Glutamatergic neuron (in vitro differentiated cells): ENCODE measurements around the gene CCNY. TPM values are rescaled to one million over a fixed set of nuclear protein-coding genes. Genes with fewer than 3 reads are reported as not detected.

Source experiments
- DNase-seq: peaks from one replicate; pipeline ENCODE4 v3.0.0; 2022
- H3K27ac Mint-ChIP-seq: one replicate; pipeline ENCODE4 v1.8.0; 2020; ENCODE audit warnings: mild to moderate bottlenecking, mixed read lengths, inconsistent platforms; ENCODE audit not compliant: unreplicated experiment
- H3K27me3 Mint-ChIP-seq: one replicate; pipeline ENCODE4 v1.8.0; 2020; ENCODE audit warnings: mild to moderate bottlenecking, moderate library complexity, mixed read lengths, inconsistent platforms; ENCODE audit not compliant: unreplicated experiment
- H3K36me3 Mint-ChIP-seq: one replicate; pipeline ENCODE4 v1.8.0; 2020; ENCODE audit warnings: mild to moderate bottlenecking, mixed read lengths, inconsistent platforms; ENCODE audit not compliant: unreplicated experiment
- H3K4me1 Mint-ChIP-seq: one replicate; pipeline ENCODE4 v1.8.0; 2020; ENCODE audit warnings: mild to moderate bottlenecking, low read depth, mixed read lengths, inconsistent platforms; ENCODE audit not compliant: unreplicated experiment
- H3K4me3 Mint-ChIP-seq: one replicate; pipeline ENCODE4 v1.8.0; 2020; ENCODE audit warnings: mild to moderate bottlenecking, mixed read lengths, inconsistent platforms; ENCODE audit not compliant: unreplicated experiment
- H3K9me3 Mint-ChIP-seq: one replicate; pipeline ENCODE4 v1.8.0; 2020; ENCODE audit warnings: mild to moderate bottlenecking, moderate library complexity, mixed read lengths, inconsistent platforms; ENCODE audit not compliant: unreplicated experiment
- total RNA-seq: library from RNA; stranded (reverse); fragmentation: NEBNext Ultra II Directional; extraction: Animal tissue kit (Norgen Biotek cat#: 25700); gene quantifications from one replicate; pipeline ENCODE4 v1.2.1, GENCODE V29; 2021; ENCODE audit not compliant: unreplicated experiment
- TF ChIP-seq, protein P1 (sequence below): fragments of 200-600 bp; sonication (generic); IDR thresholded peaks from one replicate; pipeline ENCODE4 v1.5.0; 2021; ENCODE audit not compliant: partially characterized antibody, unreplicated experiment

The CCNY gene
- total RNA-seq, 1 donor from 2014 or later = 219 TPM

GRCh38 chr10:35412003-35412723, 75.9 kb downstream of the CCNY start:
- Mint-ChIP-seq H3K4me3 (no peak overlapping the region), H3K27ac (no peak overlapping the region), H3K9me3 (peaks cover 49% of the 10 kb centered on the region), H3K4me1 (peaks cover 67% of the 10 kb centered on the region), H3K27me3 (peaks cover 26% of the 10 kb centered on the region), H3K36me3 (peaks cover 3% of the 10 kb centered on the region)
- no peak for DNase-seq
- TF ChIP-seq, protein P1, sequence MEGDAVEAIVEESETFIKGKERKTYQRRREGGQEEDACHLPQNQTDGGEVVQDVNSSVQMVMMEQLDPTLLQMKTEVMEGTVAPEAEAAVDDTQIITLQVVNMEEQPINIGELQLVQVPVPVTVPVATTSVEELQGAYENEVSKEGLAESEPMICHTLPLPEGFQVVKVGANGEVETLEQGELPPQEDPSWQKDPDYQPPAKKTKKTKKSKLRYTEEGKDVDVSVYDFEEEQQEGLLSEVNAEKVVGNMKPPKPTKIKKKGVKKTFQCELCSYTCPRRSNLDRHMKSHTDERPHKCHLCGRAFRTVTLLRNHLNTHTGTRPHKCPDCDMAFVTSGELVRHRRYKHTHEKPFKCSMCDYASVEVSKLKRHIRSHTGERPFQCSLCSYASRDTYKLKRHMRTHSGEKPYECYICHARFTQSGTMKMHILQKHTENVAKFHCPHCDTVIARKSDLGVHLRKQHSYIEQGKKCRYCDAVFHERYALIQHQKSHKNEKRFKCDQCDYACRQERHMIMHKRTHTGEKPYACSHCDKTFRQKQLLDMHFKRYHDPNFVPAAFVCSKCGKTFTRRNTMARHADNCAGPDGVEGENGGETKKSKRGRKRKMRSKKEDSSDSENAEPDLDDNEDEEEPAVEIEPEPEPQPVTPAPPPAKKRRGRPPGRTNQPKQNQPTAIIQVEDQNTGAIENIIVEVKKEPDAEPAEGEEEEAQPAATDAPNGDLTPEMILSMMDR = no peak

DNA sequence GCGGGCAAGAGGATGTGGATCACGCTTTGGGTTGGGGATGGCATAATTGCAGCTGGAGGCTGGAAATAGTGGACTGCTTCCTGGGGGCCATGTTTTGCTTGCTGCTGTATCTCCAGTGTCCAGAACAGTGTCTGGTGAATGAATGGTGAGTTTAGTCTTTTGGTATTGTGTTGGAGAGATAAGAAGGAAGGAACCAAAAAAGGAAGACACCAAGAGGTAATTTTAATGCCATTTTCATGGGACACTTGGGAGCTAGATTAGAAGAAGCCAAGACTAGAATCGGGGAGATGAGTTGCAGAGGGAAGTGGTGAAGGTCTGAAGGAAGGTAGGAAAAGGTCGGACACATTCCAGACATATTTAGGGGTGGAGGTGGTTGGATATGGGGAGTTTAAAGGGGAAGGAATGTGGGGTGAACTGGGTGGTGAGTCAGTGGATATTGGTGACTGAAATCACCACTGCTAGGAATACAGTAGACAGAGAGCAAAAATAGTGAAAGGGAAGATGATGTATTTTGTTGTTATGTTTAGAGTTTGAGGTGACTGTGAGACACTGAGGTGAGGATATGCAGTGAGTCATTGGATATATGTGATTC, 76.7 kb downstream of the CCNY start:
- Mint-ChIP-seq H3K4me3 (no peak overlapping the region), H3K9me3 (peaks cover 44% of the 10 kb centered on the region), H3K27me3 (peaks cover 23% of the 10 kb centered on the region), H3K27ac (no peak overlapping the region), H3K36me3 (no peaks in the 10 kb centered on the region), H3K4me1 (peaks cover 66% of the 10 kb centered on the region)
- TF ChIP-seq, protein P1 = no peak
- no peak for DNase-seq

DNA sequence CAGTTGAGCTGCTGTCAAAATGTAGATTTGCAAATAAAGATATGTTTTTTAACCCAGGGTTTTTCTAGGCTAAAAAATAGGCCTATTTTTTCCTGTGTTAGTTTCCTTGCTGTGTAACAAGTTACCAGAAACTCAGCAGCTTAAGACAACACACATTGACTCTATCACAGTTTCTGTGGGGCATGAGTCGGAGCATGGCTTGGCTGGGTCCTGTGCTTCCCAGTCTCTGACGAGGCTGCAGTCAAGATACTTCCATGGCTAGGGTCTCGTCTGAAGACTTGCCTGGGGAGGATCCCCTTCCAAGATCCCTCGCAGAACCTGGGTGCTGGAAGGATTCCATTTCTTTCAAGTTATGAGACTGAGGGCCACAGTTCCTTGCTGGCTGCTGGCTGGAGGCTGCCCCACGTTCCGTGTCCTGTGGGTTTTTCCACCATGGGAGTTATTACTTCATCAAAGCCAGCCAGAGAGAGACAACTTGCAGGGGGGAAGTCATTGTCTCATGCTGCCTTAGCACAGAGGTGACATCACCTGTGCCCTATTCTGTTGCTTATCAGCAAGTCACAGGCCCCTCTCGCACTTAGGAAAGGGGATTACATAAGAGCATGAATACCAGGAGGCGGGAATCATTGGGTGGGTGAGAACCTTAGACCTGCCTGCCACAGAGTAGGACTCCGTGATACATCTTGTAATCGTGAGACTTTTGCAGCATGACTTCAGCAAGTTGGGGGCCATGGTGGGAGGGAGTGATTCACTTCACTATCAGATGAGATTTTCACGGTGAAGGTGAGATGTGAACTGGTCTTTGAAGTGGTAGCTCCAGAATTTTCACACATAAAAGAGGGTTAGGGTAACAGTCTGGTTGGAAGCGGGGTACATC, 77.9 kb downstream of the CCNY start:
- TF ChIP-seq, protein P1 = no peak
- H3K36me3 Mint-ChIP-seq = no peaks in the 10 kb centered on the region

DNA sequence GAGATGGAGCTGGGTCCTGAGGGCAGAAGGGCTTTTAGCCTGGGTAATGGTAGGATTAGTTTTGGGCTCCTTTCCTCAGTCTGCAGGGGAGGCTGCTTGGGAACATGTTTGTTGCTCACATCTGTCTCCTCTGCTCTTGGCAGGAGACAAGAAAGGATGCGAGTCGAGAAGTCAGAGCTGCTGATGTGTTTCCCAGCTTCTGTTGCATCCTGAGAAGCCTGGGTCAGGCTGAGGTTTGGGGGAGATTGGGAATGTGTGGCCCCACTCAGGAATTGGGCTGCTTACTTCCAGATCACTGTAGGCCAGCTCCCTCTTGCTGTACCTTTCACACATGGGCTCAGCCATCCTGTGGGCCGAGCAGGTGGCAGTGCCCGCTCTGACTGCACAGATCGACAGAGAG, 79.2 kb downstream of the CCNY start:
- Mint-ChIP-seq H3K36me3 (no peaks in the 10 kb centered on the region), H3K9me3 (peaks cover 41% of the 10 kb centered on the region), H3K27me3 (peaks cover 15% of the 10 kb centered on the region), H3K4me1 (peaks cover 65% of the 10 kb centered on the region), H3K4me3 (peak overlapping the region; percentile 65), H3K27ac (peak overlapping the region; percentile 95)
- TF ChIP-seq, protein P1 = no peak
- no peak for DNase-seq

More for the DNA sequence above, 77.9 kb downstream of the CCNY start:
- Mint-ChIP-seq H3K4me3 (peak overlapping the region; percentile 57), H3K9me3 (peaks cover 41% of the 10 kb centered on the region), H3K27me3 (peaks cover 18% of the 10 kb centered on the region), H3K27ac (peak overlapping the region; percentile 95), H3K4me1 (peaks cover 64% of the 10 kb centered on the region)
- no peak for DNase-seq
